OCI-M1 (cell line): ENCODE measurements around the gene LIPT2.
A peak's percentile ranks its signal among the peaks of the same experiment; 100 is the strongest.
"Not testable (repeated sequence)": the region's sequence is repeated elsewhere in the genome, so short reads cannot be mapped to it uniquely, and the experiment has no call there.

Source experiments
- DNase-seq: peaks from one replicate; lab custom pipeline; 2025; lab: John Stamatoyannopoulos, UW

The LIPT2 gene

GRCh38 chr11:74492974-74493790 lies at the start of gene LIPT2:
TSS of gene LIPT2 (minus strand) at chr11:74493724. CDS start at chr11:74493703, 21 bp downstream.
- DNase-seq: peak; percentile 100

- no peak for DNase-seq
Measured at GRCh38 chr11:74541466-74541865, 47.9 kb upstream of the LIPT2 start.

- no peak for DNase-seq
Measured at GRCh38 chr11:74540270-74540669, 46.7 kb upstream of the LIPT2 start.

GRCh38 chr11:74538680-74539079 lies 45.2 kb upstream of the LIPT2 start:
- no peak for DNase-seq

- DNase-seq: no peak
Measured at GRCh38 chr11:74535371-74536160, 42.0 kb upstream of the LIPT2 start.

- DNase-seq: not testable (repeated sequence)
Measured at GRCh38 chr11:74534946-74535275, 41.4 kb upstream of the LIPT2 start.

- DNase-seq: no peak
Measured at GRCh38 chr11:74534216-74534945, 40.9 kb upstream of the LIPT2 start.

- DNase-seq: no peak
Measured at GRCh38 chr11:74533421-74533820, 39.9 kb upstream of the LIPT2 start.

GRCh38 chr11:74532501-74533246 lies 39.1 kb upstream of the LIPT2 start:
- DNase-seq: no peak

- no peak for DNase-seq
Measured at GRCh38 chr11:74524978-74525377, 31.5 kb upstream of the LIPT2 start.

- DNase-seq: no peak
Measured at GRCh38 chr11:74524501-74524900, 31.0 kb upstream of the LIPT2 start.

GRCh38 chr11:74522776-74523175 lies 29.3 kb upstream of the LIPT2 start:
- DNase-seq: no peak

- no peak for DNase-seq
Measured at GRCh38 chr11:74521666-74522252, 28.2 kb upstream of the LIPT2 start.

- no peak for DNase-seq
Measured at GRCh38 chr11:74520927-74521665, 27.6 kb upstream of the LIPT2 start.

GRCh38 chr11:74520316-74520715 lies 26.8 kb upstream of the LIPT2 start:
- DNase-seq: no peak

- no peak for DNase-seq
Measured at GRCh38 chr11:74519710-74520109, 26.2 kb upstream of the LIPT2 start.

GRCh38 chr11:74517592-74517991 lies 24.1 kb upstream of the LIPT2 start:
- not testable (repeated sequence) for DNase-seq

- no peak for DNase-seq
Measured at GRCh38 chr11:74507582-74507981, 14.1 kb upstream of the LIPT2 start.

GRCh38 chr11:74506823-74507222 lies 13.3 kb upstream of the LIPT2 start:
- DNase-seq: no peak

- no peak for DNase-seq
Measured at GRCh38 chr11:74505911-74506310, 12.4 kb upstream of the LIPT2 start.
